WTC11 (cell line): ENCODE results near the gene PBRM1. TPM values are rescaled to one million over a fixed set of nuclear protein-coding genes. Genes with fewer than 3 reads are reported as not detected.

Experiments used
- ATAC-seq: fragments of 200-7000 bp; cut with Tn5 transposase; 2 replicates; pipeline ENCODE4 v1.10.0; 2021; ENCODE audit warnings: mild to moderate bottlenecking, moderate library complexity
- CTCF ChIA-PET: fragments of 300-600 bp; sonication (Branson Sonifier 250); formaldehyde crosslinking; loops from one replicate; lab custom pipeline; 2021; ENCODE audit warnings: antibody characterized with exemption; lab: Charles Lee
- POLR2A ChIA-PET: fragments of 350-600 bp; sonication (Branson Sonifier 250); formaldehyde crosslinking; loops from one replicate; lab custom pipeline; 2021; ENCODE audit warnings: antibody characterized with exemption; lab: Charles Lee
- DNase-seq: peaks from one replicate; pipeline ENCODE4 v3.0.0; 2021; ENCODE audit warnings: low spot score
- H3K27ac Mint-ChIP-seq: 2 replicates; pipeline ENCODE4 v1.8.0; 2021; ENCODE audit warnings: mixed read lengths
- H3K27me3 Mint-ChIP-seq: 2 replicates; pipeline ENCODE4 v1.8.0; 2021; ENCODE audit warnings: low read depth, mild to moderate bottlenecking, moderate library complexity, mixed read lengths
- H3K36me3 Mint-ChIP-seq: 2 replicates; pipeline ENCODE4 v1.8.0; 2021; ENCODE audit warnings: mixed read lengths
- H3K4me1 Mint-ChIP-seq: 2 replicates; pipeline ENCODE4 v1.8.0; 2022; ENCODE audit warnings: mixed read lengths
- H3K4me3 Mint-ChIP-seq: 2 replicates; pipeline ENCODE4 v1.8.0; 2021; ENCODE audit warnings: mild to moderate bottlenecking, moderate library complexity, mixed read lengths
- H3K9me3 Mint-ChIP-seq: 2 replicates; pipeline ENCODE4 v1.8.0; 2021; ENCODE audit warnings: mixed read lengths
- ARID4B ChIP-seq: sonication (generic); formaldehyde crosslinking; IDR thresholded peaks from 2 replicates; pipeline ENCODE4 v1.8.0; 2023; ENCODE audit warnings: missing genetic modification reagents, mild to moderate bottlenecking, borderline replicate concordance
- ATF3 ChIP-seq: sonication (generic); formaldehyde crosslinking; conservative IDR thresholded peaks from 2 replicates; pipeline ENCODE4 v1.8.1; 2022; ENCODE audit warnings: mild to moderate bottlenecking, missing genetic modification reagents
- E2F1 ChIP-seq: sonication (generic); formaldehyde crosslinking; IDR thresholded peaks from 2 replicates; pipeline ENCODE4 v1.8.0; 2022; ENCODE audit warnings: mild to moderate bottlenecking, missing genetic modification reagents
- FOXP1 ChIP-seq: sonication (generic); formaldehyde crosslinking; IDR thresholded peaks from 2 replicates; pipeline ENCODE4 v1.8.0; 2022; ENCODE audit warnings: missing genetic modification reagents, mild to moderate bottlenecking, moderate library complexity, borderline replicate concordance
- GTF2I ChIP-seq: fragments of 250-450 bp; sonication (Bioruptor Pico); conservative IDR thresholded peaks from 2 replicates; pipeline ENCODE4 v1.4.0; 2021; ENCODE audit warnings: mild to moderate bottlenecking
- HMGXB4 ChIP-seq: sonication (generic); formaldehyde crosslinking; IDR thresholded peaks from 2 replicates; pipeline ENCODE4 v1.8.1; 2023; ENCODE audit warnings: mild to moderate bottlenecking, moderate library complexity, missing genetic modification reagents
- IRF2 ChIP-seq: sonication (generic); formaldehyde crosslinking; IDR thresholded peaks from 2 replicates; pipeline ENCODE4 v1.8.0; 2022; ENCODE audit warnings: low read depth, missing genetic modification reagents, borderline replicate concordance
- KAT7 ChIP-seq: sonication (generic); formaldehyde crosslinking; IDR thresholded peaks from 2 replicates; pipeline ENCODE4 v1.8.1; 2023; ENCODE audit warnings: missing genetic modification reagents, mild to moderate bottlenecking, borderline replicate concordance
- MAX ChIP-seq: sonication (generic); formaldehyde crosslinking; IDR thresholded peaks from 2 replicates; pipeline ENCODE4 v1.8.0; 2022; ENCODE audit warnings: mild to moderate bottlenecking, missing genetic modification reagents
- RORB ChIP-seq: fragments of 250-450 bp; sonication (Bioruptor Pico); IDR thresholded peaks from 2 replicates; pipeline ENCODE4 v1.9.0; 2021; ENCODE audit warnings: mild to moderate bottlenecking
- SMAD4 ChIP-seq: sonication (generic); formaldehyde crosslinking; IDR thresholded peaks from 2 replicates; pipeline ENCODE4 v1.8.0; 2022; ENCODE audit warnings: mild to moderate bottlenecking, missing genetic modification reagents
- STAT6 ChIP-seq: sonication (generic); formaldehyde crosslinking; conservative IDR thresholded peaks from 2 replicates; pipeline ENCODE4 v1.8.1; 2023; ENCODE audit warnings: mild to moderate bottlenecking, low read depth, missing genetic modification reagents, moderate library complexity
- ZNF396 ChIP-seq: fragments of 250-450 bp; sonication (Bioruptor Pico); IDR thresholded peaks from 2 replicates; pipeline ENCODE4 v1.8.0; 2021; ENCODE audit warnings: mild to moderate bottlenecking, moderate library complexity, borderline replicate concordance
- ZNF416 ChIP-seq: fragments of 250-450 bp; sonication (Bioruptor Pico); IDR thresholded peaks from 2 replicates; pipeline ENCODE4 v1.9.0; 2021; ENCODE audit warnings: mild to moderate bottlenecking, inconsistent platforms
- ZNF425 ChIP-seq: fragments of 250-450 bp; sonication (Bioruptor Pico); conservative IDR thresholded peaks from 2 replicates; pipeline ENCODE4 v1.9.0; 2021; ENCODE audit warnings: mild to moderate bottlenecking
- ZNF532 ChIP-seq: fragments of 250-450 bp; sonication (Bioruptor Pico); IDR thresholded peaks from 2 replicates; pipeline ENCODE4 v1.9.0; 2021; ENCODE audit warnings: mild to moderate bottlenecking, borderline replicate concordance
- ZNF671 ChIP-seq: fragments of 250-450 bp; sonication (Bioruptor Pico); IDR thresholded peaks from 2 replicates; pipeline ENCODE4 v1.8.0; 2021; ENCODE audit warnings: mild to moderate bottlenecking
- total RNA-seq: library from RNA; stranded (reverse); gene quantifications from 3 replicates; pipeline ENCODE4 v1.2.3, GENCODE V29; 2021

Gene PBRM1
- total RNA-seq, 1 experiment from 2014 or later: 48.8 TPM

GRCh38 chr3:52535411-52536111 is 150.2 kb downstream of the PBRM1 start:
- DNase-seq (no peak), ATAC-seq (no peak)
- TF ChIP-seq MAX (CRISPR knock-in tag) (no peak), ZNF425 (CRISPR knock-in tag) (no peak), ZNF416 (no peak), HMGXB4 (no peak), ZNF396 (CRISPR knock-in tag) (no peak), STAT6 (no peak), ZNF671 (CRISPR knock-in tag) (no peak), IRF2 (CRISPR knock-in tag) (no peak), ATF3 (CRISPR knock-in tag) (no peak), RORB (CRISPR knock-in tag) (no peak), E2F1 (CRISPR knock-in tag) (no peak), ZNF532 (no peak), KAT7 (CRISPR knock-in tag) (no peak), GTF2I (CRISPR knock-in tag) (no peak), SMAD4 (no peak), FOXP1 (CRISPR knock-in tag) (no peak), ARID4B (CRISPR knock-in tag) (no peak)
- Mint-ChIP-seq H3K9me3 (no peaks in the 10 kb centered on the region), H3K4me1 (peaks cover 47% of the 10 kb centered on the region), H3K27me3 (no peaks in the 10 kb centered on the region), H3K4me3 (peak overlapping the region; percentile 98), H3K27ac (peak overlapping the region; percentile 68; the same call in 1 of the 2 replicates), H3K36me3 (peaks cover 5% of the 10 kb centered on the region)
- POLR2A ChIA-PET: interaction anchor here (0.9 to 1.0 kb wide), 2 partner anchors 16 to 218 kb away, joined by 3 read pairs; no protein-coding TSS in a partner anchor
- CTCF ChIA-PET: interaction anchor here (0.7 to 1.4 kb wide), 9 partner anchors 16 to 257 kb away, joined by 3 to 7 read pairs (median 3); no protein-coding TSS in a partner anchor
